SKM-1 (cell line): ENCODE data around the gene COMMD7.
A peak's percentile ranks its signal among the peaks of the same experiment; 100 is the strongest.

Experiments used
- DNase-seq: peaks from one replicate; lab custom pipeline; 2025; ENCODE audit not compliant: unreplicated experiment; lab: John Stamatoyannopoulos, UW

Gene COMMD7

GRCh38 chr20:32743237-32744112 is at the start of gene COMMD7:
Gene COMMD7 (minus strand): TSS chr20:32743467. CDS start chr20:32743391, 76 bp downstream.
- no peak for DNase-seq

- DNase-seq: no peak
Measured at GRCh38 chr20:32792731-32793458, 49.6 kb upstream of the COMMD7 start.

GRCh38 chr20:32792316-32792715 is 49.0 kb upstream of the COMMD7 start:
- no peak for DNase-seq

- no peak for DNase-seq
Measured at GRCh38 chr20:32790751-32791057, 47.4 kb upstream of the COMMD7 start.

- peak; percentile 39 for DNase-seq
Measured at GRCh38 chr20:32789896-32790750, 46.9 kb upstream of the COMMD7 start.

GRCh38 chr20:32787168-32787567 is 43.9 kb upstream of the COMMD7 start:
- DNase-seq: no peak

- DNase-seq: no peak
Measured at GRCh38 chr20:32786059-32786760, 42.9 kb upstream of the COMMD7 start.

- DNase-seq: no peak
Measured at GRCh38 chr20:32784369-32785080, 41.3 kb upstream of the COMMD7 start.

GRCh38 chr20:32780749-32781655 is 37.7 kb upstream of the COMMD7 start:
- no peak for DNase-seq

GRCh38 chr20:32780278-32780677 is 37.0 kb upstream of the COMMD7 start:
- DNase-seq: no peak

- DNase-seq: no peak
Measured at GRCh38 chr20:32779500-32780211, 36.4 kb upstream of the COMMD7 start.

- no peak for DNase-seq
Measured at GRCh38 chr20:32777177-32777956, 34.1 kb upstream of the COMMD7 start.

GRCh38 chr20:32775336-32775991 is 32.2 kb upstream of the COMMD7 start:
- no peak for DNase-seq

GRCh38 chr20:32773855-32774254 is 30.6 kb upstream of the COMMD7 start:
- DNase-seq: no peak

GRCh38 chr20:32773223-32773622 is 30.0 kb upstream of the COMMD7 start:
- DNase-seq: no peak

- DNase-seq: no peak
Measured at GRCh38 chr20:32772046-32772445, 28.8 kb upstream of the COMMD7 start.
